Hematopoietic multipotent progenitor cell treated with erythropoietin and hydrocortisone succinate and interleukin-3 and kit ligand, for 15 days (in vitro differentiated cells): ENCODE data around the gene ANKS1B.

ENCODE experiments used
- DNase-seq: peaks from one replicate; pipeline ENCODE4 v3.0.0-alpha.2; 2015; ENCODE audit warnings: low spot score

ANKS1B gene

GRCh38 chr12:98724384-98725155 is 1260.2 kb downstream of the ANKS1B start:
- no peak for DNase-seq

- DNase-seq, result no peak
Observed at GRCh38 chr12:98721204-98721702, 1263.5 kb downstream of the ANKS1B start.

GRCh38 chr12:98719515-98720504 is 1264.9 kb downstream of the ANKS1B start:
- DNase-seq, result no peak

- DNase-seq, result no peak
Observed at GRCh38 chr12:98714426-98714825, 1270.3 kb downstream of the ANKS1B start.

- DNase-seq, result no peak
Observed at GRCh38 chr12:98709022-98709421, 1275.7 kb downstream of the ANKS1B start.

- DNase-seq, result no peak
Observed at GRCh38 chr12:98701166-98701565, 1283.6 kb downstream of the ANKS1B start.

GRCh38 chr12:98699586-98699985 is 1285.2 kb downstream of the ANKS1B start:
- no peak for DNase-seq

GRCh38 chr12:98698603-98699463 is 1285.9 kb downstream of the ANKS1B start:
- no peak for DNase-seq

GRCh38 chr12:98697209-98697608 is 1287.5 kb downstream of the ANKS1B start:
- DNase-seq, result no peak

GRCh38 chr12:98696036-98696646 is 1288.6 kb downstream of the ANKS1B start:
- DNase-seq, result no peak

GRCh38 chr12:98691351-98691750 is 1293.4 kb downstream of the ANKS1B start:
- no peak for DNase-seq

- DNase-seq, result no peak
Observed at GRCh38 chr12:98686603-98687002, 1298.1 kb downstream of the ANKS1B start.
